HepG2 (cell line): ENCODE results near the gene ZNF629. TPM values are rescaled to one million over a fixed set of nuclear protein-coding genes. Genes with fewer than 3 reads are reported as not detected.

Experiments
- CEBPB ChIP-seq: IDR thresholded peaks from 2 replicates; pipeline ENCODE4 v1.6.1; 2011; ENCODE audit warnings: low read depth, low read length, improper control_type of control experiment, borderline replicate concordance
- FOXP1 ChIP-seq, 2 experiments: fragments of 450-650 bp in 1 of 2; IDR thresholded peaks; 2 replicates each; pipeline ENCODE4 v1.6.1; 2017 to 2018; ENCODE audit warnings: antibody characterized with exemption in 1 of 2
- GABPA ChIP-seq, 2 experiments: IDR thresholded peaks; 2 replicates each; pipeline ENCODE4 v1.6.1; 2011 to 2016; ENCODE audit warnings: low read depth in 2 of 2, low read length in 1 of 2, missing biosample characterization in 1 of 2, missing genetic modification characterization in 1 of 2
- HNRNPK ChIP-seq: fragments of 200-400 bp; formaldehyde crosslinking; IDR thresholded peaks from 2 replicates; pipeline ENCODE4 v1.6.1; 2018; ENCODE audit warnings: low read length, low read depth, moderate library complexity, mild to moderate bottlenecking; ENCODE audit not compliant: poor library complexity, severe bottlenecking
- KDM1A ChIP-seq: IDR thresholded peaks from 2 replicates; pipeline ENCODE4 v1.6.1; 2016; ENCODE audit warnings: missing compliant biosample characterization
- MLLT10 ChIP-seq: sonication (generic); formaldehyde crosslinking; IDR thresholded peaks from 2 replicates; pipeline ENCODE4 v1.4.0; 2020; ENCODE audit warnings: missing genetic modification reagents
- MTA3 ChIP-seq: sonication (generic); formaldehyde crosslinking; IDR thresholded peaks from 2 replicates; pipeline ENCODE4 v1.4.0; 2020; ENCODE audit warnings: missing genetic modification reagents
- NRL ChIP-seq: sonication (generic); formaldehyde crosslinking; IDR thresholded peaks from 2 replicates; pipeline ENCODE4 v1.5.0; 2020; ENCODE audit warnings: missing genetic modification reagents, mild to moderate bottlenecking, moderate library complexity, borderline replicate concordance
- PHF20 ChIP-seq: sonication (generic); formaldehyde crosslinking; IDR thresholded peaks from 2 replicates; pipeline ENCODE4 v1.5.0; 2020; ENCODE audit warnings: mild to moderate bottlenecking, missing genetic modification reagents
- RBM22 ChIP-seq: fragments of 200-400 bp; formaldehyde crosslinking; optimal IDR thresholded peaks from 2 replicates; pipeline ENCODE3; 2017; ENCODE audit warnings: mild to moderate bottlenecking, low read length, moderate library complexity
- SIN3A ChIP-seq: IDR thresholded peaks from 2 replicates; pipeline ENCODE4 v1.6.1; 2011; ENCODE audit warnings: low read depth, mild to moderate bottlenecking, control low read depth, low read length, borderline replicate concordance
- ZBTB7B ChIP-seq: sonication (generic); formaldehyde crosslinking; IDR thresholded peaks from 2 replicates; pipeline ENCODE4 v1.4.0; 2020; ENCODE audit warnings: missing genetic modification reagents
- ZFP82 ChIP-seq: sonication (generic); formaldehyde crosslinking; IDR thresholded peaks from 2 replicates; pipeline ENCODE4 v1.5.1; 2020; ENCODE audit warnings: mild to moderate bottlenecking, missing genetic modification reagents, borderline replicate concordance
- ZNF124 ChIP-seq: sonication (generic); formaldehyde crosslinking; IDR thresholded peaks from 2 replicates; pipeline ENCODE4 v1.4.0; 2020; ENCODE audit warnings: missing genetic modification reagents
- ZNF142 ChIP-seq: sonication (generic); formaldehyde crosslinking; IDR thresholded peaks from 2 replicates; pipeline ENCODE4 v1.4.0; 2020; ENCODE audit warnings: missing genetic modification reagents
- ZNF282 ChIP-seq: fragments of 450-650 bp; IDR thresholded peaks from 2 replicates; pipeline ENCODE4 v1.6.1; 2018; ENCODE audit not compliant: partially characterized antibody
- ZNF567 ChIP-seq: sonication (generic); formaldehyde crosslinking; IDR thresholded peaks from 2 replicates; pipeline ENCODE4 v1.8.1; 2023; ENCODE audit warnings: mild to moderate bottlenecking, missing genetic modification reagents, borderline replicate concordance
- ZNF7 ChIP-seq: IDR thresholded peaks from 2 replicates; pipeline ENCODE4 v1.6.1; 2016; ENCODE audit warnings: missing biosample characterization, missing genetic modification reagents
- ZNF709 ChIP-seq: sonication (generic); formaldehyde crosslinking; IDR thresholded peaks from 2 replicates; pipeline ENCODE4 v1.5.0; 2020; ENCODE audit warnings: mild to moderate bottlenecking, missing genetic modification reagents
- ZNF720 ChIP-seq: sonication (generic); formaldehyde crosslinking; IDR thresholded peaks from 2 replicates; pipeline ENCODE4 v1.4.0; 2020; ENCODE audit warnings: missing genetic modification reagents
- ZNF788 ChIP-seq: sonication (generic); formaldehyde crosslinking; IDR thresholded peaks from 2 replicates; pipeline ENCODE4 v1.5.0; 2020; ENCODE audit warnings: mild to moderate bottlenecking, missing genetic modification reagents, borderline replicate concordance
- polyA plus RNA-seq, 8 experiments: library from polyadenylated mRNA; depleted of rRNA in 3 of 8; stranded (reverse) in 7 of 8; unstranded in 1 of 8; fragments of >200 nt; fragmentation: Illumina TruSeq in 4 of 8; extraction: Trizol in 4 of 8; gene quantifications; 2 replicates each; pipeline versions ENCODE4 v1.2.1 to v1.2.3, GENCODE V29; 2011 to 2016; ENCODE audit warnings: low read depth in 4 of 8, missing spikeins in 1 of 8, mixed read lengths in 1 of 8; ENCODE audit not compliant: insufficient read depth in 1 of 8
- total RNA-seq, 5 experiments: library from RNA; depleted of rRNA; stranded (reverse); fragments of >200 nt; fragmentation: Illumina TruSeq; extraction: Trizol; gene quantifications; 2 replicates each; pipeline ENCODE4 v1.2.3, GENCODE V29; 2016; ENCODE audit warnings: low read depth in 1 of 5
- TF ChIP-seq, protein P1 (sequence below): IDR thresholded peaks from 2 replicates; pipeline ENCODE4 v1.6.1; 2016; ENCODE audit warnings: mild to moderate bottlenecking
- TF ChIP-seq, protein P2 (sequence below): sonication (generic); formaldehyde crosslinking; IDR thresholded peaks from 2 replicates; pipeline ENCODE4 v1.4.0; 2020; ENCODE audit warnings: missing genetic modification reagents

ZNF629 gene
- total and polyA plus RNA-seq, 2 of the 13 experiments (the other 11 are each of a cell fraction or from before 2014, with no cell fraction given): 6.1 to 16.5 TPM

DNA sequence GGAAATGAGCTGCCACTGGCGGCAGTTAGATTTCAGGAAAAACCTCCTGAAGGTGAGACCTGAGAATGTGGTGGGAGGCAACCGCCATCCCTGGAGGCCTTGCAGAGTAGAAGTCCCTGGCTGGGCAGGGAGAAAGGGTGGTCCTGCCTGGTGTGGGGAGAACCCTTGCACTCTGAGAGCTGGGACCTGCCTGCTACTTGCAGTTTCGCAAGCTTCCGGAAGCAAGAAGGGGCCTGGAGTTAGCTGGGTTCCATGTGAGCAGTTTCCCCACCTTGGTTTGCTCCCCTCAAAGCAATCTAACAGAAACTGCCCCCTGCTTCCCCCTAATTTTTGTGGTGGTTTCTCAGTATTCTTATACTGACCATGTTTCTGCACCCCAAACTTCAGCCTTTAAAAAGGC is 6.5 kb downstream of the ZNF629 start (continued):
- TF ChIP-seq RBM22 (peak; percentile 6), PHF20 (CRISPR knock-in tag) (no peak), MTA3 (CRISPR knock-in tag) (no peak), ZNF124 (CRISPR knock-in tag) (no peak), GABPA (IDR thresholded peaks at IDR 0.05; ENCODE audit: low read depth, low read length) (no peak), GABPA (CRISPR knock-in tag; IDR thresholded peaks at IDR 0.05; ENCODE audit: low read depth) (no peak), ZFP82 (CRISPR knock-in tag) (no peak), CEBPB (peak; percentile 45; the same call in 1 of the 2 replicates), HNRNPK (no peak), KDM1A (CRISPR knock-in tag) (no peak), FOXP1 (IDR thresholded peaks at IDR 0.05) (no peak), FOXP1 (CRISPR knock-in tag; IDR thresholded peaks at IDR 0.05) (no peak), ZNF282 (no peak), ZNF720 (CRISPR knock-in tag) (no peak), ZBTB7B (CRISPR knock-in tag) (0 out of 2 replicates have a peak, but pooled peaks have one; percentile 22), ZNF709 (no peak), MLLT10 (CRISPR knock-in tag) (no peak), ZNF567 (CRISPR knock-in tag) (no peak), SIN3A (no peak), ZNF7 (CRISPR knock-in tag) (no peak), ZNF788 (CRISPR knock-in tag) (no peak), NRL (CRISPR knock-in tag) (no peak), ZNF142 (no peak)
- TF ChIP-seq, protein P1, sequence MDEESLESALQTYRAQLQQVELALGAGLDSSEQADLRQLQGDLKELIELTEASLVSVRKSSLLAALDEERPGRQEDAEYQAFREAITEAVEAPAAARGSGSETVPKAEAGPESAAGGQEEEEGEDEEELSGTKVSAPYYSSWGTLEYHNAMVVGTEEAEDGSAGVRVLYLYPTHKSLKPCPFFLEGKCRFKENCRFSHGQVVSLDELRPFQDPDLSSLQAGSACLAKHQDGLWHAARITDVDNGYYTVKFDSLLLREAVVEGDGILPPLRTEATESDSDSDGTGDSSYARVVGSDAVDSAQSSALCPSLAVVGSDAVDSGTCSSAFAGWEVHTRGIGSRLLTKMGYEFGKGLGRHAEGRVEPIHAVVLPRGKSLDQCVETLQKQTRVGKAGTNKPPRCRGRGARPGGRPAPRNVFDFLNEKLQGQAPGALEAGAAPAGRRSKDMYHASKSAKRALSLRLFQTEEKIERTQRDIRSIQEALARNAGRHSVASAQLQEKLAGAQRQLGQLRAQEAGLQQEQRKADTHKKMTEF (CRISPR knock-in tag): 0 out of 2 replicates have a peak, but pooled peaks have one; percentile 19
- TF ChIP-seq, protein P2, sequence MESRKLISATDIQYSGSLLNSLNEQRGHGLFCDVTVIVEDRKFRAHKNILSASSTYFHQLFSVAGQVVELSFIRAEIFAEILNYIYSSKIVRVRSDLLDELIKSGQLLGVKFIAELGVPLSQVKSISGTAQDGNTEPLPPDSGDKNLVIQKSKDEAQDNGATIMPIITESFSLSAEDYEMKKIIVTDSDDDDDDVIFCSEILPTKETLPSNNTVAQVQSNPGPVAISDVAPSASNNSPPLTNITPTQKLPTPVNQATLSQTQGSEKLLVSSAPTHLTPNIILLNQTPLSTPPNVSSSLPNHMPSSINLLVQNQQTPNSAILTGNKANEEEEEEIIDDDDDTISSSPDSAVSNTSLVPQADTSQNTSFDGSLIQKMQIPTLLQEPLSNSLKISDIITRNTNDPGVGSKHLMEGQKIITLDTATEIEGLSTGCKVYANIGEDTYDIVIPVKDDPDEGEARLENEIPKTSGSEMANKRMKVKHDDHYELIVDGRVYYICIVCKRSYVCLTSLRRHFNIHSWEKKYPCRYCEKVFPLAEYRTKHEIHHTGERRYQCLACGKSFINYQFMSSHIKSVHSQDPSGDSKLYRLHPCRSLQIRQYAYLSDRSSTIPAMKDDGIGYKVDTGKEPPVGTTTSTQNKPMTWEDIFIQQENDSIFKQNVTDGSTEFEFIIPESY (CRISPR knock-in tag): no peak
